A549 (cell line): ENCODE results near the gene DDX55. TPM values are rescaled to one million over a fixed set of nuclear protein-coding genes. Genes with fewer than 3 reads are reported as not detected.

Experiments used
- ATAC-seq, 2 experiments: fragments of 200-7000 bp in 1 of 2; fragments of >200 bp in 1 of 2; cut with Nextera tagmentation in 1 of 2; cut with Tn5 transposase in 1 of 2; 3 replicates each; pipeline versions ENCODE4 v1.8.0 to v1.9.1; 2018 to 2020; ENCODE audit warnings: mild to moderate bottlenecking in 1 of 2, moderate library complexity in 1 of 2
- CTCF ChIA-PET: fragments of 300-600 bp; sonication (Branson Sonifier 250); formaldehyde crosslinking; extraction: SDS; loops from one replicate; lab custom pipeline; 2021; ENCODE audit warnings: antibody characterized with exemption, inconsistent platforms; lab: Yijun Ruan, JAX
- POLR2A ChIA-PET: fragments of 350-600 bp; formaldehyde crosslinking; extraction: SDS; loops from one replicate; lab custom pipeline; 2021; ENCODE audit warnings: antibody characterized with exemption, inconsistent platforms; lab: Yijun Ruan, JAX
- DNase-seq, 2 experiments: peaks; one replicate each; pipeline versions ENCODE4 v3.0.0 to v3.0.0-alpha.2; 2011 to 2016; ENCODE audit warnings: low read depth in 1 of 2, low spot score in 1 of 2
- FAIRE-seq: peaks from 2 replicates; lab custom pipeline; 2011; peaks lifted over from hg19 to GRCh38; lab: Jason Lieb, UNC
- H3K27ac ChIP-seq, 2 experiments: fragments of >200 bp; sonication (Bioruptor Twin); formaldehyde crosslinking; 3 replicates each; pipeline ENCODE4 v1.5.1; 2016 to 2017
- H3K4me1 ChIP-seq: fragments of >200 bp; sonication (Bioruptor Twin); formaldehyde crosslinking; 3 replicates; pipeline ENCODE4 v1.6.1; 2016
- H3K4me2 ChIP-seq: fragments of >200 bp; sonication (Bioruptor Twin); formaldehyde crosslinking; 3 replicates; pipeline ENCODE4 v1.6.1; 2016
- H3K4me3 ChIP-seq: fragments of >200 bp; sonication (Bioruptor Twin); formaldehyde crosslinking; 3 replicates; pipeline ENCODE4 v1.5.1; 2016
- H3K9me3 ChIP-seq: fragments of >200 bp; sonication (Bioruptor Twin); formaldehyde crosslinking; 3 replicates; pipeline ENCODE4 v1.6.1; 2016
- CBX8 ChIP-seq: fragments of 200-600 bp; sonication (generic); IDR thresholded peaks from 2 replicates; pipeline ENCODE4 v1.6.1; 2016
- E2F6 ChIP-seq: IDR thresholded peaks from 2 replicates; pipeline ENCODE4 v1.6.1; 2012; ENCODE audit warnings: low read depth, borderline replicate concordance
- EHMT2 ChIP-seq: fragments of 200-600 bp; sonication (generic); IDR thresholded peaks from 2 replicates; pipeline ENCODE4 v1.6.1; 2016; ENCODE audit warnings: antibody characterized with exemption, low read depth, mild to moderate bottlenecking, moderate library complexity
- ESRRA ChIP-seq: fragments of 150-350 bp; IDR thresholded peaks from 2 replicates; pipeline ENCODE4 v1.6.1; 2014; ENCODE audit warnings: mild to moderate bottlenecking, low read length, borderline replicate concordance
- FOSB ChIP-seq: fragments of 250-450 bp; sonication (Bioruptor Pico); IDR thresholded peaks from 2 replicates; pipeline ENCODE4 v1.5.0; 2020; ENCODE audit warnings: mild to moderate bottlenecking, moderate library complexity
- FOXS1 ChIP-seq: fragments of 250-450 bp; sonication (Bioruptor Pico); IDR thresholded peaks from 2 replicates; pipeline ENCODE4 v1.5.0; 2020; ENCODE audit warnings: mild to moderate bottlenecking, moderate library complexity
- GATA3 ChIP-seq: IDR thresholded peaks from 2 replicates; pipeline ENCODE4 v1.6.1; 2012; ENCODE audit warnings: borderline replicate concordance
- HDAC2 ChIP-seq: fragments of 200-600 bp; sonication (generic); IDR thresholded peaks from 2 replicates; pipeline ENCODE4 v1.6.1; 2016
- HMGXB4 ChIP-seq: fragments of 250-450 bp; sonication (Bioruptor Pico); IDR thresholded peaks from 2 replicates; pipeline ENCODE4 v1.5.0; 2021; ENCODE audit warnings: mild to moderate bottlenecking, moderate library complexity, borderline replicate concordance
- JUNB ChIP-seq: fragments of >200 bp; sonication (Bioruptor Twin); formaldehyde crosslinking; IDR thresholded peaks from 2 replicates; pipeline ENCODE4 v1.6.1; 2016
- KDM5A ChIP-seq: fragments of 200-600 bp; sonication (generic); IDR thresholded peaks from 2 replicates; pipeline ENCODE4 v1.6.1; 2016; ENCODE audit warnings: antibody characterized with exemption, mild to moderate bottlenecking
- MAFK ChIP-seq: fragments of 450-650 bp; IDR thresholded peaks from 2 replicates; pipeline ENCODE4 v1.6.1; 2014; ENCODE audit not compliant: partially characterized antibody
- PHF8 ChIP-seq: fragments of 200-600 bp; sonication (generic); IDR thresholded peaks from 2 replicates; pipeline ENCODE4 v1.6.1; 2016; ENCODE audit warnings: low read depth, mild to moderate bottlenecking, antibody characterized with exemption, moderate library complexity, borderline replicate concordance
- POLR2A ChIP-seq: IDR thresholded peaks from 2 replicates; pipeline ENCODE4 v1.6.1; 2012; ENCODE audit warnings: mild to moderate bottlenecking, low read length
- POLR2AphosphoS2 ChIP-seq: conservative IDR thresholded peaks from 2 replicates; pipeline ENCODE4 v1.6.1; 2012; ENCODE audit warnings: low read length, improper control_type of control experiment, inconsistent platforms
- REST ChIP-seq: fragments of 200-600 bp; sonication (generic); IDR thresholded peaks from 2 replicates; pipeline ENCODE4 v1.6.1; 2016; ENCODE audit warnings: antibody characterized with exemption, mild to moderate bottlenecking, moderate library complexity
- RFX5 ChIP-seq: fragments of 450-650 bp; IDR thresholded peaks from 2 replicates; pipeline ENCODE4 v1.7.1; 2014; ENCODE audit warnings: antibody characterized with exemption, mild to moderate bottlenecking, moderate library complexity
- TFCP2L1 ChIP-seq: fragments of 250-450 bp; sonication (Bioruptor Pico); IDR thresholded peaks from 2 replicates; pipeline ENCODE4 v1.5.0; 2021; ENCODE audit warnings: mild to moderate bottlenecking
- USF2 ChIP-seq: fragments of 450-650 bp; IDR thresholded peaks from 2 replicates; pipeline ENCODE4 v1.6.1; 2014; ENCODE audit warnings: antibody characterized with exemption
- ZC3H11A ChIP-seq: fragments of 450-650 bp; IDR thresholded peaks from 2 replicates; pipeline ENCODE4 v1.6.1; 2014; ENCODE audit warnings: antibody characterized with exemption, mild to moderate bottlenecking
- WGBS: methylation state at CpG from one replicate; pipeline ENCODE4 v1.1.6; 2017; ENCODE audit errors: missing lambda C conversion rate; 5-methylcytosine and 5-hydroxymethylcytosine counted together
- polyA plus RNA-seq, 4 experiments: library from polyadenylated mRNA; depleted of rRNA in 3 of 4; stranded (reverse); fragments of >200 nt; fragmentation: RNase III in 1 of 4; extraction: RNeasy Plus Mini Kit Qiagen cat#74134 plus additional on column Dnase treatment in 1 of 4; gene quantifications; 2 replicates in 3 of 4; 3 replicates in 1 of 4; pipeline ENCODE4 v1.2.3, GENCODE V29; 2011 to 2017

The DDX55 gene
- polyA plus RNA-seq, 2 of the 4 experiments (the other 2 are of a cell fraction) = 37.5 to 63.4 TPM

GRCh38 chr12:123633379-123634141, 31.7 kb downstream of the DDX55 start, which contains the start of the genes EIF2B1 and GTF2H3 (continued):
- TF ChIP-seq KDM5A (peak; percentile 90), USF2 (peak; percentile 37; the same call in 1 of the 2 replicates), E2F6 (0 out of 2 replicates have a peak, but pooled peaks have one; percentile 50)

- Histone ChIP-seq H3K4me3 (peak overlapping the region; percentile 93), H3K4me2 (peak overlapping the region; percentile 90), H3K9me3 (no peaks in the 10 kb centered on the region), H3K27ac (peak overlapping the region; percentile 93 to 94), H3K4me1 (peaks cover 6% of the 10 kb centered on the region; the same call in 1 of the 3 replicates)
- no peak for DNase-seq
- CTCF ChIA-PET = no interaction called here
- FAIRE-seq = no peak
- peak in 1 of 2 experiments; percentile 24; a peak in 3 of 6 replicates for ATAC-seq
- under 1% methylated on average over 19 of the region's 19 CpGs for WGBS
- POLR2A ChIA-PET = interaction anchor here (1.1 kb wide), 1 partner anchor 27 kb away, joined by 7 read pairs; no protein-coding TSS in a partner anchor
- TF ChIP-seq PHF8 = peak; percentile 14; the same call in 1 of the 2 replicates
- TF ChIP-seq POLR2AphosphoS2 = no peak
- no peak for TF ChIP-seq ESRRA
- no peak for TF ChIP-seq HDAC2
- TF ChIP-seq FOSB (CRISPR knock-in tag) = 0 out of 2 replicates have a peak, but pooled peaks have one; percentile 15
Measured at GRCh38 chr12:123634142-123634561, 32.3 kb downstream of the DDX55 start.

- ATAC-seq (no peak), DNase-seq (no peak)
- CTCF ChIA-PET = no interaction called here
- Histone ChIP-seq H3K4me3 (no peak overlapping the region), H3K9me3 (no peaks in the 10 kb centered on the region), H3K4me2 (no peak overlapping the region)
- WGBS = 87% methylated on average over 7 of the region's 7 CpGs
- POLR2A ChIA-PET = interaction anchor here (0.7 kb wide), 1 partner anchor 1158 kb away, joined by 4 read pairs; no protein-coding TSS in a partner anchor
- TF ChIP-seq E2F6 = no peak
- TF ChIP-seq CBX8 = no peak
- no peak for TF ChIP-seq FOSB (CRISPR knock-in tag)
- TF ChIP-seq HMGXB4 (CRISPR knock-in tag) = no peak
- TF ChIP-seq FOXS1 (CRISPR knock-in tag) = no peak
- TF ChIP-seq REST = no peak
- no peak for TF ChIP-seq EHMT2
- TF ChIP-seq GATA3 = no peak
- TF ChIP-seq TFCP2L1 (CRISPR knock-in tag) = no peak
- no peak for TF ChIP-seq MAFK
- no peak for TF ChIP-seq ZC3H11A
- TF ChIP-seq POLR2A = no peak
- no peak for TF ChIP-seq JUNB
- no peak for TF ChIP-seq RFX5
- TF ChIP-seq, all 56 proteins: peak for 0
- no peak overlapping the region for H3K27ac ChIP-seq
- no peaks in the 10 kb centered on the region for H3K4me1 ChIP-seq
- no peak for FAIRE-seq
Measured at GRCh38 chr12:123643911-123644310, 42.0 kb downstream of the DDX55 start.
